Measurements from ENCODE around the gene TARS3. TPM values are rescaled to one million over a fixed set of nuclear protein-coding genes. Genes with fewer than 3 reads are reported as not detected.

Gene TARS3
- total and polyA plus RNA-seq, 3 experiments from 2014 or later, result 10.0 to 17.7 (median 10.7) TPM

- CTCF ChIA-PET, result interaction anchor here (1.0 kb wide), 1 partner anchor 8 kb away, joined by 4 read pairs; no protein-coding TSS in a partner anchor
- H3K27ac ChIP-seq (ENCODE audit: low read depth, low read length), result no peak overlapping the region
- no peak for DNase-seq
- Mint-ChIP-seq H3K4me3 (peak overlapping the region in 1 of 7 donors; percentile 23), H3K9me3 (no peaks in the 10 kb centered on the region), H3K27me3 (no peaks in the 10 kb centered on the region), H3K4me1 (peaks cover 0 to 6% (median 4%) of the 10 kb centered on the region in 3 donors), H3K27ac (peak overlapping the region in 2 of 8 donors; percentile 44 to 56), H3K36me3 (peaks cover 9 to 85% (median 53%) of the 10 kb centered on the region in 3 donors)
- H3K4me3 ChIP-seq (ENCODE audit: low read length), result no peak overlapping the region
- POLR2A ChIA-PET, result no interaction called here
- H3K27me3 ChIP-seq (ENCODE audit: insufficient read depth, low read length, poor library complexity, severe bottlenecking), result no peaks in the 10 kb centered on the region
- H3K4me1 ChIP-seq (ENCODE audit: insufficient read depth, low read length), result no peaks in the 10 kb centered on the region
- peaks cover 22% of the 10 kb centered on the region for H3K36me3 ChIP-seq (ENCODE audit: insufficient read depth, low read length)
- no peaks in the 10 kb centered on the region for H3K9me3 ChIP-seq (ENCODE audit: low read length)
Measured at GRCh38 chr15:101679806-101680205, 44.5 kb downstream of the TARS3 start.

DNA sequence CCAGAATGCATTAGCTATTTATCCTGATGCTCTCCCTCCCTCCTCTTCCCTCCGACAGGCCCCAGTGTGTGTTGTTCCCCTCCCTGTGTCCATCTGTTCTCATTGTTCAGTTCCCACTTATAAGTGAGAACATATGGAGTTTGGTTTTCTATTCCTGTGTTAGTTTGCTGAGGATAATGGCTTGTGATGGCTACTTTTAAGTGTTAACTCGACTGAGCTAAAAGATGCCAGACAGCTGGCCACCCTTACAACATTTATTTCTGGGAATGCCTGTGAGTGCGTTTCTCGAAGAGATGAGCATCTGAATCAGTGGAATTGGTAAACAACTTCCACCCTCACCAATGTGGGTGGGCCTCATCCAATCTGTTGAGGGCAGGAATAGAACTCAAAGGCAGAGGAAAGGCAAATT is 47.3 kb downstream of the TARS3 start:
- POLR2A ChIA-PET, result interaction anchor here (0.9 kb wide), 1 partner anchor 8 kb away, joined by 3 read pairs; no protein-coding TSS in a partner anchor
- Mint-ChIP-seq H3K27ac (no peak overlapping the region), H3K9me3 (no peaks in the 10 kb centered on the region), H3K27me3 (no peaks in the 10 kb centered on the region), H3K4me1 (peaks cover 0 to 6% (median 4%) of the 10 kb centered on the region in 3 donors), H3K36me3 (peaks cover 4 to 85% (median 48%) of the 10 kb centered on the region in 3 donors), H3K4me3 (no peak overlapping the region)
- peaks cover 32% of the 10 kb centered on the region for H3K36me3 ChIP-seq (ENCODE audit: insufficient read depth, low read length)
- no peaks in the 10 kb centered on the region for H3K27me3 ChIP-seq (ENCODE audit: insufficient read depth, low read length, poor library complexity, severe bottlenecking)
- no peak overlapping the region for H3K27ac ChIP-seq (ENCODE audit: low read depth, low read length)
- H3K4me1 ChIP-seq (ENCODE audit: insufficient read depth, low read length), result no peaks in the 10 kb centered on the region
- no peak for DNase-seq
- no peaks in the 10 kb centered on the region for H3K9me3 ChIP-seq (ENCODE audit: low read length)
- no peak overlapping the region for H3K4me3 ChIP-seq (ENCODE audit: low read length)
- CTCF ChIA-PET, result no interaction called here

GRCh38 chr15:101675796-101676582 is 48.3 kb downstream of the TARS3 start:
- peak overlapping the region in 6 of 7 donors; percentile 9 to 62 (median 41) for H3K4me3 Mint-ChIP-seq
- H3K36me3 ChIP-seq (ENCODE audit: insufficient read depth, low read length), result peaks cover 38% of the 10 kb centered on the region
- no peaks in the 10 kb centered on the region for H3K4me1 ChIP-seq (ENCODE audit: insufficient read depth, low read length)
- H3K9me3 Mint-ChIP-seq, result no peaks in the 10 kb centered on the region
- H3K4me1 Mint-ChIP-seq, result peaks cover 0 to 6% (median 4%) of the 10 kb centered on the region in 3 donors
- H3K27ac Mint-ChIP-seq, result peak overlapping the region in 7 of 8 donors; percentile 18 to 98 (median 58)
- POLR2A ChIA-PET, result no interaction called here
- H3K9me3 ChIP-seq (ENCODE audit: low read length), result no peaks in the 10 kb centered on the region
- CTCF ChIA-PET, result interaction anchor here (0.9 kb wide), 1 partner anchor 43 kb away, joined by 3 read pairs; no protein-coding TSS in a partner anchor
- H3K27me3 Mint-ChIP-seq, result no peaks in the 10 kb centered on the region
- H3K36me3 Mint-ChIP-seq, result peaks cover 4 to 84% (median 49%) of the 10 kb centered on the region in 3 donors
- H3K27me3 ChIP-seq (ENCODE audit: insufficient read depth, low read length, poor library complexity, severe bottlenecking), result no peaks in the 10 kb centered on the region
- H3K27ac ChIP-seq (ENCODE audit: low read depth, low read length), result no peak overlapping the region
- no peak for DNase-seq
- no peak overlapping the region for H3K4me3 ChIP-seq (ENCODE audit: low read length)

DNA sequence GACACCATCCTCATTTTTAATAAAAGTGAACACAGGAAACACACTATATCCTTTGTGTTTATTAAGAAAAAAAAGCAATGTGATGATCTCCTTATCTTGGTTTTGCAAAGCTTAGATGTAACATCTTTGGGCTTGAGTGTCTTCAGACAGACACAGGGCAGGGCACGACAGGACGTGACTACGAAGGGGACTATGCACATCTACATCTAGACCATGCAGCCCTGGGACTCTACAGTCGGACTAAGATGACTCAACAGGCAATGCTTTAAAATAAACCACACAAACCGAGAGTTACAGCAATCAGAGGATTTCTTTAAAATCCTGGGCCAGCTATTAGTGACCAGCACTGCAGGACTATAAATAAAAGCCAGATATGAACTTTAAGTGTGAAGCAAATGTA is 49.3 kb downstream of the TARS3 start:
- Histone ChIP-seq H3K9me3 (ENCODE audit: low read length) (no peaks in the 10 kb centered on the region), H3K36me3 (ENCODE audit: insufficient read depth, low read length) (peaks cover 42% of the 10 kb centered on the region), H3K4me1 (ENCODE audit: insufficient read depth, low read length) (no peaks in the 10 kb centered on the region), H3K27ac (ENCODE audit: low read depth, low read length) (no peak overlapping the region), H3K4me3 (ENCODE audit: low read length) (no peak overlapping the region), H3K27me3 (ENCODE audit: insufficient read depth, low read length, poor library complexity, severe bottlenecking) (no peaks in the 10 kb centered on the region)
- POLR2A ChIA-PET, result no interaction called here
- peaks cover 0 to 6% (median 4%) of the 10 kb centered on the region in 3 donors for H3K4me1 Mint-ChIP-seq
- peak overlapping the region in 2 of 8 donors; percentile 3 to 46 for H3K27ac Mint-ChIP-seq
- DNase-seq, result no peak
- H3K36me3 Mint-ChIP-seq, result peaks cover 4 to 84% (median 53%) of the 10 kb centered on the region in 3 donors
- no peak overlapping the region for H3K4me3 Mint-ChIP-seq
- H3K9me3 Mint-ChIP-seq, result no peaks in the 10 kb centered on the region
- CTCF ChIA-PET, result interaction anchor here (0.9 kb wide), 1 partner anchor 44 kb away, joined by 3 read pairs; no protein-coding TSS in a partner anchor
- H3K27me3 Mint-ChIP-seq, result no peaks in the 10 kb centered on the region

DNA sequence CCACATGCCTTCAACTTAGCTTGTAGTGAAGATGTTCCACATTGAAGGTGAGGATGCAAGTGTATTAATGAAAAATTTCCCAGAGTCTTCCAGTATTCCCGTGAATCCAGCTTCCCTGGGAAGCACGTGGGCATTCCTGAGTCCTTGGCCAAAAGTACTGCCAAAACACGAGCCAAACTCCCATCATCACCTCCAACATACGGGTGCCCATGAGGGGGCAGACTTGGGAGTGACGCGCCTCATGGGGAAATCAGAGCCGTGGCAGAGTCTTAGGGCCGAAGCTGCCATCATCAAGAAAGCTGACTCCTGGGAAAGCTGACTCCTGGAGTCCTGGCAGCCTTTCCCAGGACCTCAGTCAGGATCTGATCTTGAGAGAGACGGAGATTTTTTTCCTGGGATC is 52.0 kb downstream of the TARS3 start:
- Histone ChIP-seq H3K36me3 (ENCODE audit: insufficient read depth, low read length) (peaks cover 44% of the 10 kb centered on the region), H3K4me1 (ENCODE audit: insufficient read depth, low read length) (no peaks in the 10 kb centered on the region), H3K4me3 (ENCODE audit: low read length) (no peak overlapping the region), H3K27me3 (ENCODE audit: insufficient read depth, low read length, poor library complexity, severe bottlenecking) (no peaks in the 10 kb centered on the region), H3K9me3 (ENCODE audit: low read length) (no peaks in the 10 kb centered on the region), H3K27ac (ENCODE audit: low read depth, low read length) (no peak overlapping the region)
- Mint-ChIP-seq H3K4me3 (no peak overlapping the region), H3K27ac (peak overlapping the region in 1 of 8 donors; percentile 32), H3K4me1 (peaks cover 0 to 6% (median 4%) of the 10 kb centered on the region in 3 donors), H3K27me3 (no peaks in the 10 kb centered on the region), H3K9me3 (no peaks in the 10 kb centered on the region), H3K36me3 (peaks cover 4 to 88% (median 36%) of the 10 kb centered on the region in 3 donors)
- ChIA-PET CTCF (interaction anchor here (1.7 kb wide), 1 partner anchor 31 kb away, joined by 5 read pairs; no protein-coding TSS in a partner anchor), POLR2A (no interaction called here)
- no peak for DNase-seq

DNA sequence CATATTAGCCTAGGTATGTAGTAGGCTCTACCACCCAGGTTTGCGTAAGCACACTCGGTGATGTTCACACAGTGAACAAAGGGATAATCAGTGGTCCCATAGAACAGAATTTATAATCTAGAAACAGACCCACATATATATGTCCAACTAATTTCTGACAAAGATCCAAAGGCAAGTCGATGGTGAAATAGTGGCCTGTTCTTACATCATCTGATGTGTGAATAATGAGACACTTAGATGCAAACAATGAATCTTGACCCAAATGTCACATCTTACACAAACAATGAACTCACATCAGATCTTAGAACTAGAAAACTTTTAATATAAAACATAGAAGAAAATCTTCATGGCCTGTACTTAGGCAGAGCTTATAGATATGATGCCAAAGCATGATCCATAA is 54.5 kb downstream of the TARS3 start:
- CTCF ChIA-PET, result interaction anchor here (2.2 kb wide), 1 partner anchor 12 kb away, joined by 10 read pairs; no protein-coding TSS in a partner anchor

DNA sequence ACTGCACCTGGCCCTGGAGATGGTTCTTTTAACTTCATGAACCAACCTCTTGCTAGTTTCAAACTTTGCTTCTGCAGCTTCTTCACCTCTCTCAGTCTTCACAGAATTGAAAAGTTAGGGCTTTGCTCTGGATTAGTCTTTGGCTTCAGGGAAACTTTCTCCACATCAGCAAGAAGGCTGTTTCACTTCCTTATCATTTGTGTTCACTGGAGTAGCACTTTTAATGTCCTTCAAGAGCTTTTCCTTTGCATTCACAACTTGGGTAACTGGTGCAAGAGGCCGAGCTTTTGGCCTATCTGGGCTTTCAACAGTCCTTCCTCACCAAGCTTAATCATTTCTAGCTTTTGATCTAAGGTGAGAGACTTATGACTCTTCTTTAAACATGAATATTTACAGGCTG is 56.4 kb downstream of the TARS3 start:
- Histone ChIP-seq H3K4me1 (ENCODE audit: insufficient read depth, low read length) (no peaks in the 10 kb centered on the region), H3K27ac (ENCODE audit: low read depth, low read length) (no peak overlapping the region), H3K4me3 (ENCODE audit: low read length) (no peak overlapping the region), H3K27me3 (ENCODE audit: insufficient read depth, low read length, poor library complexity, severe bottlenecking) (no peaks in the 10 kb centered on the region), H3K36me3 (ENCODE audit: insufficient read depth, low read length) (peaks cover 26% of the 10 kb centered on the region), H3K9me3 (ENCODE audit: low read length) (no peaks in the 10 kb centered on the region)
- peaks cover 0 to 65% (median 19%) of the 10 kb centered on the region in 3 donors for H3K36me3 Mint-ChIP-seq
- H3K27ac Mint-ChIP-seq, result peak overlapping the region in 1 of 8 donors; percentile 15
- ChIA-PET POLR2A (no interaction called here), CTCF (interaction anchor here (2.2 kb wide), 1 partner anchor 10 kb away, joined by 10 read pairs; no protein-coding TSS in a partner anchor)
- H3K4me1 Mint-ChIP-seq, result no peaks in the 10 kb centered on the region
- no peak overlapping the region for H3K4me3 Mint-ChIP-seq
- no peaks in the 10 kb centered on the region for H3K27me3 Mint-ChIP-seq
- H3K9me3 Mint-ChIP-seq, result no peaks in the 10 kb centered on the region
- no peak for DNase-seq

More for the DNA sequence above, 54.5 kb downstream of the TARS3 start:
- POLR2A ChIA-PET, result interaction anchor here (1.0 kb wide), 1 partner anchor 8 kb away, joined by 3 read pairs; no protein-coding TSS in a partner anchor
- no peak overlapping the region for H3K27ac ChIP-seq (ENCODE audit: low read depth, low read length)
- peaks cover 40% of the 10 kb centered on the region for H3K36me3 ChIP-seq (ENCODE audit: insufficient read depth, low read length)
- no peaks in the 10 kb centered on the region for H3K9me3 ChIP-seq (ENCODE audit: low read length)
- Mint-ChIP-seq H3K36me3 (peaks cover under 1 to 76% (median 30%) of the 10 kb centered on the region in 3 donors), H3K27me3 (no peaks in the 10 kb centered on the region), H3K4me1 (no peaks in the 10 kb centered on the region), H3K27ac (peak overlapping the region in 2 of 8 donors; percentile 21 to 37), H3K4me3 (no peak overlapping the region), H3K9me3 (no peaks in the 10 kb centered on the region)
- no peaks in the 10 kb centered on the region for H3K4me1 ChIP-seq (ENCODE audit: insufficient read depth, low read length)
- H3K4me3 ChIP-seq (ENCODE audit: low read length), result no peak overlapping the region
- no peak for DNase-seq
- H3K27me3 ChIP-seq (ENCODE audit: insufficient read depth, low read length, poor library complexity, severe bottlenecking), result no peaks in the 10 kb centered on the region

GRCh38 chr15:101664303-101664913 is 59.9 kb downstream of the TARS3 start:
- Histone ChIP-seq H3K27ac (ENCODE audit: low read depth, low read length) (no peak overlapping the region), H3K36me3 (ENCODE audit: insufficient read depth, low read length) (peaks cover 6% of the 10 kb centered on the region), H3K9me3 (ENCODE audit: low read length) (no peaks in the 10 kb centered on the region), H3K4me1 (ENCODE audit: insufficient read depth, low read length) (no peaks in the 10 kb centered on the region), H3K27me3 (ENCODE audit: insufficient read depth, low read length, poor library complexity, severe bottlenecking) (no peaks in the 10 kb centered on the region), H3K4me3 (ENCODE audit: low read length) (no peak overlapping the region)
- peaks cover 0 to 57% (median 9%) of the 10 kb centered on the region in 3 donors for H3K36me3 Mint-ChIP-seq
- peak overlapping the region in 2 of 8 donors; percentile 32 to 67 for H3K27ac Mint-ChIP-seq
- H3K4me3 Mint-ChIP-seq, result no peak overlapping the region
- POLR2A ChIA-PET, result no interaction called here
- H3K9me3 Mint-ChIP-seq, result no peaks in the 10 kb centered on the region
- CTCF ChIA-PET, result no interaction called here
- no peak for DNase-seq
- H3K27me3 Mint-ChIP-seq, result no peaks in the 10 kb centered on the region
- no peaks in the 10 kb centered on the region for H3K4me1 Mint-ChIP-seq
